Right forelimb (tissue), 1 donor: ENCODE measurements around the gene PRKACB.
"Not testable (repeated sequence)": the region's sequence is repeated elsewhere in the genome, so short reads cannot be mapped to it uniquely, and the experiment has no call there.

ENCODE experiments used
- DNase-seq: peaks from one replicate; pipeline ENCODE4 v3.0.0-alpha.2; 2018

Gene PRKACB

DNA sequence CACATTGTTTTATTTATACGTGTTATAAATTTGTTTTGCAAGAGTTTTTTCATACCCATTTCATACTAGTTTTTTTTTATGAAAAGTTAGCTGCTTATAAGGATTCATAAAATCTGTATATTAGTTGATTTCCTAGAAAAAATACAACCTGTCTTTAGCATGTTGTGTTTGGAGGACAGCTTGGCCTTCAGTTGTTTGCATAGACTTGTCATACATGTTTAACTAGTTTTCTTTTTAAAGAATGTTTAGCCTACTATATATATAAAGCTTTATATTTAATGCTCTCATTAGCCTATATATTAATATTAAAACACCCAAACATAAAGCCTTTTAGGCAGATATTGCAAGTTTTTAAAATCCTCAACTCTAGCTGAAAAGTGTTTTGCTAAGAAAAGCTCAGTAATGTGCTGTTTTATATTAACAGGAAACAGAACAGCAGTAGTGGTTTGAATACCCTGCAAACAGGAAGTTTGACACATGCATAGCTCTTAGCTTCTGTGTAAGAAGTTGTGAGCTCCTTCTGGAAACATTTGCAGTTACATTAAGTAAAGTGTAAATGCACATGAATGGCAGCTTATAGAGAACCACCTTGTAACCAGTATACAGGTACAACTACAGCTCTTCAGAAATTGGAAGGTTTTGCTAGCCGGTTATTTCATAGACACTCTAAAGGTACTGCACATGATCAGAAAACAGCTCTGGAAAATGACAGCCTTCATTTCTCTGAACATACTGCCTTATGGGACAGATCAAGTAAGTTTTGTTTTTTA is at the start of gene PRKACB:
PRKACB (plus strand) TSS at position 476 of the 770 bp plus-strand sequence; CDS start at position 567, 91 bp downstream.
- no peak for DNase-seq

- no peak for DNase-seq
Observed at GRCh38 chr1:84095308-84095707, 48.8 kb upstream of the PRKACB start.

- no peak for DNase-seq
Observed at GRCh38 chr1:84096176-84096575, 47.9 kb upstream of the PRKACB start.

DNA sequence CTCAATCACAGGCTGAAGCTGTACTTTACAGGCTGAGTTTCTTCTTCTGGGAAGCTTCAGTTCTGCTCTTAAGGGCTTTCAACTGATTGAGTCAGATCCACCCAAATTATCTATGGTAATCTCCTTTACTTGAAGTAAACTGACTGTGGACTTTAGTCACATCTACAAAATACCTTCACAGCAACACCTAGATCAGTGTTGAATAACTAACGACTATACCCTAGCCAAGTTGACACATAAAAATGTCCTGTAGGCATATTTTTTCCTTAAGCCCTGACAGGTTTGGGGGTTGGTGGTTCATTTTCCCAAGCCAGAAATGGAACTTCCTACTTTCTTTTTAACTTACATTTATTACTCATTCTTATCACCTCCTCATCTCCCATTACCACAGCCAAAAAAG is 42.9 kb upstream of the PRKACB start:
- no peak for DNase-seq

GRCh38 chr1:84103197-84103992 is 40.7 kb upstream of the PRKACB start:
- DNase-seq: no peak

GRCh38 chr1:84107538-84107937 is 36.5 kb upstream of the PRKACB start:
- DNase-seq: not testable (repeated sequence)

DNA sequence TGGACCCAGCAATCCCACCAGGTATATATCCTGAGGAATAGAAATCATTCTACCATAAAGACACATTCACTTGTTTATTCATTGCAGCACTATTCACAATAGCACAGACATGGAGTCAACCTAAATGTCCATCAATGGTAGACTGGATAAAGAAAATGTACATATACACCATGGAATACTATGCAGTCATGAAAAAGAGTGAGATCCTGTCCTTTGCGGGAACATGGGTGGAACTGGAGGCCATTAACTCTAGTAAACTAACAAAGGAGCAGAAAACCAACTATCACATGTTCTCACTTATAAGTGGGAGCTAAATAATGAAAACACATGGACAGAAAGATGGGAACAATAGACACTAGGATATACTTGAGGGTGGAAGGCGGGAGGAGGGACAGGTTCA is 36.1 kb upstream of the PRKACB start:
- no peak for DNase-seq

GRCh38 chr1:84108900-84109578 is 35.0 kb upstream of the PRKACB start:
- DNase-seq: no peak

GRCh38 chr1:84110629-84111028 is 33.4 kb upstream of the PRKACB start:
- DNase-seq: no peak

- no peak for DNase-seq
Observed at GRCh38 chr1:84116558-84116957, 27.5 kb upstream of the PRKACB start.

DNA sequence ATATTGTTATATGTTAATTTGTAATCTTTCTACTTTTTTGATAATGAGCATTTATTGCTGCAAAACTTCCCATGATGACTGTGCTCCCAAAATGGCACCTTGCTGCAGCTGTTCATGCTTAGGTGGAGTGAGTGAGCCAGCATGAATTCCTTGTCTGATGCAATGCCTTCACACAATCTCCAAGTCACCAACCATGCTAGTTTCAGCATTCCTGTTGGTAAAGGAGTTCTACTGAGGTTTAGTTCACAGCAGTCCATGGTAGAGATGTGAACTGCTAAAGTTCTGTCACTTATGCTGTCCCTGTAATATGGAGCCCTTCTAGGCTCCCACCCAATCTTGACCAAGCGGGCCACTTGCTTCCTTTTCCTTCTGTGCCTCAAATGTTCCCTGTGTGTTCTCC is 26.2 kb upstream of the PRKACB start:
- DNase-seq: no peak

- no peak for DNase-seq
Observed at GRCh38 chr1:84121360-84121759, 22.7 kb upstream of the PRKACB start.

GRCh38 chr1:84122780-84123382 is 21.2 kb upstream of the PRKACB start:
- peak; percentile 57 for DNase-seq

GRCh38 chr1:84133479-84133878 is 10.6 kb upstream of the PRKACB start:
- DNase-seq: no peak

DNA sequence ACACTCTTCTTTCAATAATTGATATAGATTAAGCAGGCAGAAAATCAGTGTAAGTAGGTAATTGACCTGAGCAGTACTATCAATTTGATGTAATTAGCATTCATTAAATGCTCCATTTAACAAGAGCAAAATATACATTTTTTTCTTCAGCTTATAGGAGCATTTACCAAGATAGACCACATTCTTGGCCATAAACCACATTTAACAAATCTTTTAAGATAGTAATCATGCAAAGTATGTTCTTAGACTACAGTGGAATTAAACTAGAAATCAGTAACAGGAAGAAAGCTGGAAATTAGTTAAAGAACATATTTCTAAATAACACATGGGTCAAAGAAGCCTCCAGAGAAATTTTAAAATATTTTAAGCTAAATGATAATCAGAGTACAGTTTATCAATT is 8.7 kb upstream of the PRKACB start:
- no peak for DNase-seq

- DNase-seq: no peak
Observed at GRCh38 chr1:84141182-84142003, 2.7 kb upstream of the PRKACB start.

GRCh38 chr1:84145068-84145467 is 997 bp downstream of the PRKACB start:
- no peak for DNase-seq

GRCh38 chr1:84146411-84147032 is 2.5 kb downstream of the PRKACB start:
- DNase-seq: no peak

DNA sequence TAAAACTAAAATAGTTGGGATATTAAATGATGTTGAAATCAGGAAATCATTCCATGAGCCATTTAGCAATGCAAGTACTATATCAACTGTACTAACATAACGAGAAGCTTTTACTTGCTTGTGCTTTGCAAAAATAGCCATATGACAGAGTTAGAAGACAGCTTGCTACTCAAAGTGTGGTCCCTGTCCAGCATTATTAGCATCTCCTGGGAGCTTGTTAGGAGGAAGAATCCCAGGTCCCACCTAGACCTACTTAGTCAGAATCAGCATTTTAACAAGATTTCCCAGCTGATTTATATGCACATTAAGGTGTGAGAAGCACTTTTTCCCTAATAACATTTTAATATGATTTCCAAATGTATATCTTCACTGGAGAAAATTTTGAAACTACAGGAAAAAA is 4.7 kb downstream of the PRKACB start:
- no peak for DNase-seq

DNA sequence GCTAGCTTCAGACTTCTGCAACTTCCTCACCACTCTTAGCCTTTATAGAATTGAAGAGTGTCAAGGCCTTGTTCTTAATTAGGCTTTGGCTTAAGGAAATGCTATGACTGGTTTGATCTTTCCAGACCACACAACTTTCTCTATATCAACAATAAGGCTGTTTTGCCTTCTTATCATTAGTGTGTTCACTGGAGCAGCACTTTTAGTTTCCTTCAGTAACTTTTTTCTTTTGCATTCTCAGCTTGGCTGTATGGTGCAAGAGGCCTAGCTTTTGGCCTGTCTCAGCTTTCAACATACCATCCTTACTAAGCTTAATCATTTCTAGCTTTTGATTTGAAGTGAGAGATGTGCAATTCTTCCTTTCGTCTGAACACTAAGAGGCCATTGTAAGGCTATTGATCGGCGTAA is 8.6 kb downstream of the PRKACB start:
- no peak for DNase-seq

- no peak for DNase-seq
Observed at GRCh38 chr1:84155517-84155916, 11.4 kb downstream of the PRKACB start.

- no peak for DNase-seq
Observed at GRCh38 chr1:84156210-84156621, 12.1 kb downstream of the PRKACB start.
